Thoracic aorta (tissue), 2 donors: ENCODE measurements around the gene EFCC1. TPM values are rescaled to one million over a fixed set of nuclear protein-coding genes. Genes with fewer than 3 reads are reported as not detected.
A peak's percentile ranks its signal among the peaks of the same experiment; 100 is the strongest.

ENCODE experiments used
- ATAC-seq: fragments of 150-250 bp; one replicate; pipeline ENCODE4 v1.8.0; 2017; ENCODE audit warnings: low read depth; ENCODE audit not compliant: insufficient number of reproducible peaks, low FRiP score
- DNase-seq: peaks from one replicate; pipeline ENCODE4 v3.0.0-alpha.2; 2020; ENCODE audit warnings: low spot score
- H3K27ac ChIP-seq, 2 donors: fragments of 200-600 bp; sonication (generic); 1 replicate in 1 of 2; 2 replicates in 1 of 2; pipeline ENCODE4 v1.5.1; 2016; ENCODE audit warnings: mild to moderate bottlenecking in 2 of 2, moderate library complexity in 2 of 2
- H3K27me3 ChIP-seq: fragments of 200-600 bp; sonication (generic); replicated peaks from 2 replicates; pipeline ENCODE4 v1.6.0; 2016; ENCODE audit warnings: mild to moderate bottlenecking; ENCODE audit not compliant: insufficient read depth
- H3K36me3 ChIP-seq: fragments of 200-600 bp; sonication (generic); one replicate; pipeline ENCODE4 v1.5.1; 2016
- H3K4me1 ChIP-seq, 2 donors: fragments of 200-600 bp; sonication (generic); 1 replicate in 1 of 2; 2 replicates in 1 of 2; pipeline versions ENCODE4 v1.5.1 to v1.6.0; 2016; ENCODE audit warnings: low read depth in 2 of 2, mild to moderate bottlenecking in 1 of 2; ENCODE audit not compliant: control insufficient read depth in 1 of 2
- H3K4me3 ChIP-seq: fragments of 200-600 bp; sonication (generic); 2 replicates; pipeline ENCODE4 v1.5.1; 2016; ENCODE audit warnings: mild to moderate bottlenecking
- H3K9me3 ChIP-seq: fragments of 200-600 bp; sonication (generic); 2 replicates; pipeline ENCODE4 v1.5.1; 2016
- CTCF ChIP-seq: fragments of 200-600 bp; sonication (generic); IDR thresholded peaks from one replicate; pipeline ENCODE4 v1.5.1; 2019; ENCODE audit warnings: antibody characterized with exemption
- total RNA-seq, 2 donors: library from RNA; depleted of rRNA; stranded (reverse); fragments of >200 nt; gene quantifications; one replicate each; pipeline versions ENCODE4 v1.1.0 to v1.2.3, GENCODE V29; 2016

EFCC1 gene
- total RNA-seq, 2 donors from 2014 or later = 1.4 TPM; not detected in 1

- TF ChIP-seq CTCF = no peak
- ATAC-seq (no peak), DNase-seq (no peak)
- Histone ChIP-seq H3K4me1 (peaks cover 0 to 3% of the 10 kb centered on the region in 2 donors), H3K4me3 (peak overlapping the region; percentile 81), H3K36me3 (no peaks in the 10 kb centered on the region), H3K27me3 (no peaks in the 10 kb centered on the region), H3K27ac (no peak overlapping the region), H3K9me3 (no peaks in the 10 kb centered on the region)
Observed at GRCh38 chr3:129027544-129027880, 26.4 kb downstream of the EFCC1 start.

GRCh38 chr3:129028866-129029265, 27.8 kb downstream of the EFCC1 start:
- Histone ChIP-seq H3K9me3 (no peaks in the 10 kb centered on the region), H3K36me3 (no peaks in the 10 kb centered on the region), H3K27me3 (no peaks in the 10 kb centered on the region), H3K4me1 (peaks cover 0 to 3% of the 10 kb centered on the region in 2 donors), H3K4me3 (no peak overlapping the region), H3K27ac (no peak overlapping the region)
- ATAC-seq = no peak
- TF ChIP-seq CTCF = no peak
- no peak for DNase-seq

- Histone ChIP-seq H3K9me3 (no peaks in the 10 kb centered on the region), H3K4me1 (peaks cover 0 to 3% of the 10 kb centered on the region in 2 donors), H3K27ac (no peak overlapping the region), H3K4me3 (no peak overlapping the region), H3K27me3 (no peaks in the 10 kb centered on the region), H3K36me3 (no peaks in the 10 kb centered on the region)
- ATAC-seq (no peak), DNase-seq (no peak)
- no peak for TF ChIP-seq CTCF
Observed at GRCh38 chr3:129030611-129031010, 29.5 kb downstream of the EFCC1 start.

GRCh38 chr3:129031476-129032215, 30.5 kb downstream of the EFCC1 start:
- Histone ChIP-seq H3K4me3 (no peak overlapping the region), H3K27ac (no peak overlapping the region), H3K27me3 (no peaks in the 10 kb centered on the region), H3K36me3 (no peaks in the 10 kb centered on the region), H3K4me1 (peaks cover 0 to under 1% of the 10 kb centered on the region in 2 donors), H3K9me3 (no peaks in the 10 kb centered on the region)
- no peak for TF ChIP-seq CTCF
- DNase-seq (no peak), ATAC-seq (no peak)

- DNase-seq (no peak), ATAC-seq (no peak)
Observed at GRCh38 chr3:129032716-129033115, 31.6 kb downstream of the EFCC1 start.

More at GRCh38 chr3:129032716-129033115, 31.6 kb downstream of the EFCC1 start:
- Histone ChIP-seq H3K36me3 (no peaks in the 10 kb centered on the region), H3K27me3 (no peaks in the 10 kb centered on the region), H3K4me3 (no peak overlapping the region), H3K9me3 (no peaks in the 10 kb centered on the region), H3K4me1 (no peaks in the 10 kb centered on the region), H3K27ac (no peak overlapping the region)
- no peak for TF ChIP-seq CTCF
